Esophagus squamous epithelium (tissue), 5 donors: ENCODE measurements around the gene BRD1. TPM values are rescaled to one million over a fixed set of nuclear protein-coding genes. Genes with fewer than 3 reads are reported as not detected.
"Not testable (repeated sequence)": the region's sequence is repeated elsewhere in the genome, so short reads cannot be mapped to it uniquely, and the experiment has no call there.

Experiments used
- DNase-seq: peaks from one replicate; lab custom pipeline; 2025; lab: John Stamatoyannopoulos, UW
- H3K27ac ChIP-seq, 4 donors: fragments of 200-600 bp; sonication (generic); one replicate each; pipeline ENCODE4 v1.5.1; 2016 to 2019; ENCODE audit warnings: mild to moderate bottlenecking in 1 of 4
- H3K27me3 ChIP-seq, 4 donors: fragments of 200-600 bp; sonication (generic); 1 replicate in 3 of 4; 2 replicates in 1 of 4; pipeline versions ENCODE4 v1.5.1 to v1.6.0; 2017 to 2021; ENCODE audit warnings: antibody characterized with exemption in 1 of 4
- H3K36me3 ChIP-seq, 3 donors: fragments of 200-600 bp; sonication (generic); one replicate each; pipeline ENCODE4 v1.5.1; 2016 to 2019
- H3K4me1 ChIP-seq, 3 donors: fragments of 200-600 bp; sonication (generic); one replicate each; pipeline ENCODE4 v1.5.1; 2017 to 2019
- H3K4me3 ChIP-seq, 4 donors: fragments of 200-600 bp; sonication (generic); 1 replicate in 3 of 4; 2 replicates in 1 of 4; pipeline ENCODE4 v1.5.1; 2016 to 2019; ENCODE audit warnings: mild to moderate bottlenecking in 2 of 4, moderate library complexity in 1 of 4
- H3K9me3 ChIP-seq, 3 donors: fragments of 200-600 bp; sonication (generic); one replicate each; pipeline ENCODE4 v1.5.1; 2016 to 2019
- POLR2A ChIP-seq, 4 donors: fragments of 450-650 bp; IDR thresholded peaks; one replicate each; pipeline ENCODE4 v1.6.1; 2017; ENCODE audit warnings: antibody characterized with exemption in 4 of 4, mild to moderate bottlenecking in 4 of 4, moderate library complexity in 3 of 4
- WGBS, 2 donors: methylation state at CpG; one replicate each; pipeline ENCODE4 v1.1.5; 2018; 5-methylcytosine and 5-hydroxymethylcytosine counted together
- intact Hi-C: fragments of 100-400 bp; cut with DNase I; formaldehyde crosslinking; loops from one replicate; pipeline ENCODE4 v1.15.0; 2022
- total RNA-seq, 4 donors: library from RNA; depleted of rRNA; stranded (reverse); fragments of >200 nt; gene quantifications; one replicate each; pipeline ENCODE4 v1.1.0, GENCODE V29; 2016
- TF ChIP-seq, protein P1 (sequence below), 6 experiments: fragments of 450-650 bp in 4 of 6; fragments of 200-600 bp in 2 of 6; sonication (generic) in 2 of 6; IDR thresholded peaks; one replicate each; pipeline ENCODE4 v1.5.1; 2016 to 2019; ENCODE audit warnings: antibody characterized with exemption in 6 of 6, mild to moderate bottlenecking in 4 of 6, moderate library complexity in 4 of 6
- donor health status: DM: yes; HTN: yes; CAD: no.

Gene BRD1
- total RNA-seq, 4 donors from 2014 or later: 17.8 to 37.4 (median 29.9) TPM

- Histone ChIP-seq H3K36me3 (peaks cover 21 to 71% (median 39%) of the 10 kb centered on the region in 3 donors), H3K27me3 (no peaks in the 10 kb centered on the region), H3K27ac (no peak overlapping the region), H3K4me1 (peaks cover 25 to 77% (median 35%) of the 10 kb centered on the region in 3 donors), H3K9me3 (no peaks in the 10 kb centered on the region), H3K4me3 (no peak overlapping the region)
- TF ChIP-seq, protein P1, sequence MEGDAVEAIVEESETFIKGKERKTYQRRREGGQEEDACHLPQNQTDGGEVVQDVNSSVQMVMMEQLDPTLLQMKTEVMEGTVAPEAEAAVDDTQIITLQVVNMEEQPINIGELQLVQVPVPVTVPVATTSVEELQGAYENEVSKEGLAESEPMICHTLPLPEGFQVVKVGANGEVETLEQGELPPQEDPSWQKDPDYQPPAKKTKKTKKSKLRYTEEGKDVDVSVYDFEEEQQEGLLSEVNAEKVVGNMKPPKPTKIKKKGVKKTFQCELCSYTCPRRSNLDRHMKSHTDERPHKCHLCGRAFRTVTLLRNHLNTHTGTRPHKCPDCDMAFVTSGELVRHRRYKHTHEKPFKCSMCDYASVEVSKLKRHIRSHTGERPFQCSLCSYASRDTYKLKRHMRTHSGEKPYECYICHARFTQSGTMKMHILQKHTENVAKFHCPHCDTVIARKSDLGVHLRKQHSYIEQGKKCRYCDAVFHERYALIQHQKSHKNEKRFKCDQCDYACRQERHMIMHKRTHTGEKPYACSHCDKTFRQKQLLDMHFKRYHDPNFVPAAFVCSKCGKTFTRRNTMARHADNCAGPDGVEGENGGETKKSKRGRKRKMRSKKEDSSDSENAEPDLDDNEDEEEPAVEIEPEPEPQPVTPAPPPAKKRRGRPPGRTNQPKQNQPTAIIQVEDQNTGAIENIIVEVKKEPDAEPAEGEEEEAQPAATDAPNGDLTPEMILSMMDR (IDR thresholded peaks at IDR 0.05): no peak
- TF ChIP-seq POLR2A (IDR thresholded peaks at IDR 0.05): no peak
- DNase-seq: no peak
- intact Hi-C loops: no loop called here
- 90 to 93% methylated on average over 31 to 43 of the region's 53 CpGs for WGBS, 2 donors
Measured at GRCh38 chr22:49823289-49824045, 4.2 kb downstream of the BRD1 start.

DNA sequence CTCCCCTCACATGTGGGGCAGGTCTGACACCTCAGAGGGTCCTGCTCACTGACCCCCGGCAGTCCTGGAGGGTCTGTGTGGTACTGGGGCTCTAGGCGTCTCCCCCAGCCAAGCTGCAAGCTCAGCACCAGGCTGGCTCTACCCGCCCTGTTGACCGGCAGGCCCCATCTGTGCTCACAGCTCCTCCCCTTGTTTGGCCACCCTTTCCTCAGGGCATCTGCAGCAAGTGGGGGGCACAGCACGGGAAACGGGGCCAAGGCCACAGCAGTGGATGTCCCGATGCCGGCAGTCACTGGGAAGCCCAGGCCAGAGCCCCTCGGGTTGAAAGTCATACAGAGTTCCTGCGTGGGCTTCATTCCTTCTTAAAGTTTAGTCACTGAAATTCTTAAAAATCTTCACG lies 5.9 kb downstream of the BRD1 start:
- H3K9me3 ChIP-seq, H3K4me3 ChIP-seq, H3K27me3 ChIP-seq, H3K27ac ChIP-seq, DNase-seq, intact Hi-C loops: not testable (repeated sequence)
- WGBS, 2 donors: 78% methylated on average over 8 of the region's 11 CpGs; no CpG with 5 or more reads in 1 of the 2 donors
- H3K4me1 ChIP-seq: peaks cover 18 to 85% (median 38%) of the 10 kb centered on the region in 3 donors
- H3K36me3 ChIP-seq: peaks cover 21 to 88% (median 43%) of the 10 kb centered on the region in 3 donors

DNA sequence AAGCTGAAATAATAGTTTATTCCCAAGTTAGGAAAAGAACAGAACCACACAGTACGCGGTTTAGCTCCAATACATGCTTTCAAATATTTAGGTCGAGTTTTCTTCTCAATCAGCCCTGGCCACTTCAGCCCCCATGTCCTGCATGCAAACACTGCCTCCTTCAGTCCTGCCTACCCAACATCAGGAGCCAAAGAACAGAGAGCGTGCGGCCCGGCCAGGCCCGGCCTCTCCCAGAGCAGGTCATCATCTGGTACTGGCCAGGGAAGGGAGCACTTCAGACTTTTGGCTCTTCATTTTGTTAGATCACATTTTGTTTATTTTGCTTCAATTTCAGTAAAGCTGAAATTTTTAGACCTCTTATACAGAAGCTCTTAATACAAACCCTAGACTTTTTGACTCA lies 6.7 kb downstream of the BRD1 start:
- peaks cover 23 to 85% (median 36%) of the 10 kb centered on the region in 3 donors for H3K4me1 ChIP-seq
- intact Hi-C loops: no loop called here
- no peak for DNase-seq

DNA sequence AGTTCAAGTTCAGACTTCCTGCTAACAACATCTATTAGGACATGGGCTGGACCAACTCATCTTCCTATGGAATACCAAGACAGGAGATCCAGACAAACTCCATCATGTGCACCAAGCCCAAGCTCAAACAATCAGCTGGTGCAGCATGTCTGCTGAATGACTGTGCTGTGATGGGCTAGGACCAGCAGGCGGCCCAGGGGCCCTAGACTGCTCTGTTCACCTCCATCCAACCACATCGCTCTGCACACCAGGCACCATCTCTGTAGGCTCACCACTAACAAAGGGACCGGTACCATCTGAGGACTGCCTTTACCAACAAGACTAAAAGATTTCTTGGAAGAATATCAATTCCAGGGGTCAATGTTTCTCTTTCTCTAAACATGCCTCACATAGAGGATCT lies 10.3 kb downstream of the BRD1 start:
- H3K4me1 ChIP-seq: peaks cover 15 to 85% (median 21%) of the 10 kb centered on the region in 3 donors
- no peak overlapping the region for H3K27ac ChIP-seq
- no peaks in the 10 kb centered on the region for H3K9me3 ChIP-seq
- 50% methylated on average over 1 of the region's 3 CpGs; no CpG with 5 or more reads in 1 of the 2 donors for WGBS, 2 donors
- H3K36me3 ChIP-seq: peaks cover 6 to 94% (median 28%) of the 10 kb centered on the region in 3 donors
- H3K4me3 ChIP-seq: no peak overlapping the region
- TF ChIP-seq, protein P1 (IDR thresholded peaks at IDR 0.05): no peak
- TF ChIP-seq POLR2A (IDR thresholded peaks at IDR 0.05): no peak
- no peaks in the 10 kb centered on the region for H3K27me3 ChIP-seq
- intact Hi-C loops: no loop called here
- no peak for DNase-seq

More for the DNA sequence above, 6.7 kb downstream of the BRD1 start:
- Histone ChIP-seq H3K36me3 (peaks cover 21 to 96% (median 43%) of the 10 kb centered on the region in 3 donors), H3K9me3 (no peaks in the 10 kb centered on the region), H3K27me3 (no peaks in the 10 kb centered on the region), H3K27ac (no peak overlapping the region), H3K4me3 (no peak overlapping the region)
- TF ChIP-seq, protein P1 (IDR thresholded peaks at IDR 0.05): no peak
- TF ChIP-seq POLR2A (IDR thresholded peaks at IDR 0.05): no peak
- WGBS, 2 donors: 73 to 78% methylated on average over 7 of the region's 7 CpGs

GRCh38 chr22:49815641-49816091 lies 12.0 kb downstream of the BRD1 start:
- whole genome bisulfite sequencing, 2 donors: 43 to 49% methylated on average over 8 to 9 of the region's 15 CpGs
- Histone ChIP-seq H3K27ac (no peak overlapping the region), H3K27me3 (no peaks in the 10 kb centered on the region), H3K36me3 (peaks cover 3 to 77% (median 19%) of the 10 kb centered on the region in 3 donors), H3K4me3 (no peak overlapping the region), H3K9me3 (no peaks in the 10 kb centered on the region), H3K4me1 (peaks cover 13 to 75% (median 14%) of the 10 kb centered on the region in 3 donors)
- DNase-seq: no peak
- TF ChIP-seq POLR2A (IDR thresholded peaks at IDR 0.05): no peak
- TF ChIP-seq, protein P1 (IDR thresholded peaks at IDR 0.05): no peak
- intact Hi-C loops: no loop called here
